Measurements from ENCODE around the gene UGT1A10.
"Not testable (repeated sequence)": the region's sequence is repeated elsewhere in the genome, so short reads cannot be mapped to it uniquely, and the experiment has no call there.

The UGT1A10 gene

GRCh38 chr2:233700842-233701241 lies 64.6 kb downstream of the UGT1A10 start:
- not testable (repeated sequence) for H3K27me3 ChIP-seq (ENCODE audit: control insufficient read depth, insufficient read depth, low read length); H3K4me3 ChIP-seq (ENCODE audit: low read length); H3K36me3 ChIP-seq (ENCODE audit: control insufficient read depth, insufficient read depth, low read length); H3K9me3 ChIP-seq (ENCODE audit: control insufficient read depth, low read length); H3K9ac ChIP-seq (ENCODE audit: low read length)
- H3K4me1 ChIP-seq (ENCODE audit: control insufficient read depth, insufficient read depth, low read length): peaks cover 13% of the 10 kb centered on the region

GRCh38 chr2:233702238-233702637 lies 66.0 kb downstream of the UGT1A10 start:
- H3K27me3 ChIP-seq (ENCODE audit: control insufficient read depth, insufficient read depth, low read length): no peaks in the 10 kb centered on the region

GRCh38 chr2:233705911-233706506 lies 69.8 kb downstream of the UGT1A10 start:
- Histone ChIP-seq H3K4me3 (ENCODE audit: low read length) (no peak overlapping the region), H3K27me3 (ENCODE audit: control insufficient read depth, insufficient read depth, low read length) (no peaks in the 10 kb centered on the region), H3K9ac (ENCODE audit: low read length) (no peak overlapping the region), H3K9me3 (ENCODE audit: control insufficient read depth, low read length) (no peaks in the 10 kb centered on the region), H3K4me1 (ENCODE audit: control insufficient read depth, insufficient read depth, low read length) (peaks cover 36% of the 10 kb centered on the region), H3K36me3 (ENCODE audit: control insufficient read depth, insufficient read depth, low read length) (no peaks in the 10 kb centered on the region)

More at GRCh38 chr2:233702238-233702637, 66.0 kb downstream of the UGT1A10 start:
- H3K36me3 ChIP-seq (ENCODE audit: control insufficient read depth, insufficient read depth, low read length): no peaks in the 10 kb centered on the region
- no peaks in the 10 kb centered on the region for H3K9me3 ChIP-seq (ENCODE audit: control insufficient read depth, low read length)
- H3K9ac ChIP-seq (ENCODE audit: low read length): no peak overlapping the region
- no peak overlapping the region for H3K4me3 ChIP-seq (ENCODE audit: low read length)
- H3K4me1 ChIP-seq (ENCODE audit: control insufficient read depth, insufficient read depth, low read length): peaks cover 27% of the 10 kb centered on the region

- H3K36me3 ChIP-seq (ENCODE audit: control insufficient read depth, insufficient read depth, low read length): no peaks in the 10 kb centered on the region
- H3K4me3 ChIP-seq (ENCODE audit: low read length): no peak overlapping the region
- H3K4me1 ChIP-seq (ENCODE audit: control insufficient read depth, insufficient read depth, low read length): peaks cover 43% of the 10 kb centered on the region
- no peaks in the 10 kb centered on the region for H3K9me3 ChIP-seq (ENCODE audit: control insufficient read depth, low read length)
- no peaks in the 10 kb centered on the region for H3K27me3 ChIP-seq (ENCODE audit: control insufficient read depth, insufficient read depth, low read length)
- no peak overlapping the region for H3K9ac ChIP-seq (ENCODE audit: low read length)
Observed at GRCh38 chr2:233706720-233707119, 70.5 kb downstream of the UGT1A10 start.

GRCh38 chr2:233707940-233708644 lies 71.8 kb downstream of the UGT1A10 start:
- H3K27me3 ChIP-seq (ENCODE audit: control insufficient read depth, insufficient read depth, low read length): no peaks in the 10 kb centered on the region
- no peaks in the 10 kb centered on the region for H3K36me3 ChIP-seq (ENCODE audit: control insufficient read depth, insufficient read depth, low read length)

GRCh38 chr2:233708942-233709341 lies 72.7 kb downstream of the UGT1A10 start:
- H3K9ac ChIP-seq (ENCODE audit: low read length): no peak overlapping the region
- H3K4me3 ChIP-seq (ENCODE audit: low read length): no peak overlapping the region
- no peaks in the 10 kb centered on the region for H3K9me3 ChIP-seq (ENCODE audit: control insufficient read depth, low read length)
- H3K27me3 ChIP-seq (ENCODE audit: control insufficient read depth, insufficient read depth, low read length): no peaks in the 10 kb centered on the region
- peaks cover 44% of the 10 kb centered on the region for H3K4me1 ChIP-seq (ENCODE audit: control insufficient read depth, insufficient read depth, low read length)
- H3K36me3 ChIP-seq (ENCODE audit: control insufficient read depth, insufficient read depth, low read length): no peaks in the 10 kb centered on the region

More at GRCh38 chr2:233707940-233708644, 71.8 kb downstream of the UGT1A10 start:
- Histone ChIP-seq H3K9me3 (ENCODE audit: control insufficient read depth, low read length) (no peaks in the 10 kb centered on the region), H3K4me3 (ENCODE audit: low read length) (no peak overlapping the region), H3K4me1 (ENCODE audit: control insufficient read depth, insufficient read depth, low read length) (peaks cover 44% of the 10 kb centered on the region), H3K9ac (ENCODE audit: low read length) (peak overlapping the region; percentile 19)

GRCh38 chr2:233711312-233712008 lies 75.2 kb downstream of the UGT1A10 start:
- Histone ChIP-seq H3K4me1 (ENCODE audit: control insufficient read depth, insufficient read depth, low read length) (peaks cover 34% of the 10 kb centered on the region), H3K36me3 (ENCODE audit: control insufficient read depth, insufficient read depth, low read length) (no peaks in the 10 kb centered on the region), H3K9ac (ENCODE audit: low read length) (no peak overlapping the region), H3K27me3 (ENCODE audit: control insufficient read depth, insufficient read depth, low read length) (no peaks in the 10 kb centered on the region), H3K9me3 (ENCODE audit: control insufficient read depth, low read length) (no peaks in the 10 kb centered on the region), H3K4me3 (ENCODE audit: low read length) (no peak overlapping the region)

GRCh38 chr2:233712611-233713261 lies 76.5 kb downstream of the UGT1A10 start, which contains the start of gene UGT1A5:
Gene UGT1A5 (plus strand): TSS chr2:233712907. CDS start chr2:233712992, 85 bp downstream.
- H3K27me3 ChIP-seq (ENCODE audit: control insufficient read depth, insufficient read depth, low read length): no peaks in the 10 kb centered on the region
- no peak within 1 kb of the TSS for H3K4me3 ChIP-seq (ENCODE audit: low read length)
- no peaks in the 10 kb centered on the region for H3K36me3 ChIP-seq (ENCODE audit: control insufficient read depth, insufficient read depth, low read length)

GRCh38 chr2:233713262-233713615 lies 77.0 kb downstream of the UGT1A10 start:
- Histone ChIP-seq H3K4me3 (ENCODE audit: low read length) (no peak overlapping the region), H3K36me3 (ENCODE audit: control insufficient read depth, insufficient read depth, low read length) (no peaks in the 10 kb centered on the region), H3K9ac (ENCODE audit: low read length) (no peak overlapping the region), H3K27me3 (ENCODE audit: control insufficient read depth, insufficient read depth, low read length) (no peaks in the 10 kb centered on the region), H3K9me3 (ENCODE audit: control insufficient read depth, low read length) (no peaks in the 10 kb centered on the region), H3K4me1 (ENCODE audit: control insufficient read depth, insufficient read depth, low read length) (peaks cover 19% of the 10 kb centered on the region)

More at GRCh38 chr2:233712611-233713261, 76.5 kb downstream of the UGT1A10 start, which contains the start of gene UGT1A5:
- no peaks in the 10 kb centered on the region for H3K9me3 ChIP-seq (ENCODE audit: control insufficient read depth, low read length)
- peaks cover 21% of the 10 kb centered on the region for H3K4me1 ChIP-seq (ENCODE audit: control insufficient read depth, insufficient read depth, low read length)
- H3K9ac ChIP-seq (ENCODE audit: low read length): no peak within 1 kb of the TSS

GRCh38 chr2:233714121-233714520 lies 77.9 kb downstream of the UGT1A10 start:
- no peak overlapping the region for H3K9ac ChIP-seq (ENCODE audit: low read length)
- H3K36me3 ChIP-seq (ENCODE audit: control insufficient read depth, insufficient read depth, low read length): no peaks in the 10 kb centered on the region
- peaks cover 10% of the 10 kb centered on the region for H3K4me1 ChIP-seq (ENCODE audit: control insufficient read depth, insufficient read depth, low read length)
- H3K27me3 ChIP-seq (ENCODE audit: control insufficient read depth, insufficient read depth, low read length): no peaks in the 10 kb centered on the region
- no peak overlapping the region for H3K4me3 ChIP-seq (ENCODE audit: low read length)
- no peaks in the 10 kb centered on the region for H3K9me3 ChIP-seq (ENCODE audit: control insufficient read depth, low read length)

- no peaks in the 10 kb centered on the region for H3K36me3 ChIP-seq (ENCODE audit: control insufficient read depth, insufficient read depth, low read length)
- no peaks in the 10 kb centered on the region for H3K27me3 ChIP-seq (ENCODE audit: control insufficient read depth, insufficient read depth, low read length)
- H3K4me3 ChIP-seq (ENCODE audit: low read length): no peak within 1 kb of the TSS
- H3K9ac ChIP-seq (ENCODE audit: low read length): no peak within 1 kb of the TSS
- no peaks in the 10 kb centered on the region for H3K9me3 ChIP-seq (ENCODE audit: control insufficient read depth, low read length)
- H3K4me1 ChIP-seq (ENCODE audit: control insufficient read depth, insufficient read depth, low read length): no peaks in the 10 kb centered on the region
Observed at GRCh38 chr2:233718552-233718951, 82.3 kb downstream of the UGT1A10 start, which contains the start of gene UGT1A4. Gene UGT1A4 (plus strand): TSS chr2:233718736. CDS start chr2:233718821, 85 bp downstream.
